ENCODE data around the gene SETMAR.

DNA sequence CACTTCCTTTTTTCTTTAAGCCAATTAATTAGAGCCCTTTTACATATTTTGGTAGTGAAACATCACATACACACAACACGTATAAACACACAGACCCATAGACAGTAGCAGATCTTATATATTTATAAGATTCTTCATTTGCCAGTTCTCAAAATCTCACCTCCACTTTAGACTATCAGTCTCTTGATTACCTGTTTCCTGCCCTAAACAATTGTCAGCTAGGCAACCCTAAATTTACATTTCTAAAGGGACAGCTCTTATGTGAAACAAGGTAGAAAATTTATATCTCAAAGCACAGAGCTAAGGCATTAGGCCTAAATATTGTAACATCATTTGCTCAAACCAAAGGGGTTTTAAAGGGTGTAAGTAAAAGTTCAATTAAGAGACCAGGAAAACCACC, 28.9 kb downstream of the SETMAR start:
- TF ChIP-seq CTCF (IDR thresholded peaks at IDR 0.05) (no peak), POLR2A (IDR thresholded peaks at IDR 0.05) (no peak), EP300 (IDR thresholded peaks at IDR 0.05) (no peak)
